GM12878 (cell line): ENCODE measurements around the gene CCDC9B.

Experiments
- CHD4 ChIP-seq: fragments of 200-600 bp; sonication (generic); IDR thresholded peaks from 2 replicates; pipeline ENCODE4 v1.6.1; 2016; ENCODE audit warnings: mild to moderate bottlenecking
- MAX ChIP-seq: IDR thresholded peaks from 2 replicates; pipeline ENCODE4 v1.6.1; 2012; ENCODE audit warnings: low read depth, low read length, improper control_type of control experiment
- ZNF592 ChIP-seq: fragments of 450-650 bp; IDR thresholded peaks from 2 replicates; pipeline ENCODE4 v1.6.1; 2017; ENCODE audit warnings: mild to moderate bottlenecking, moderate library complexity

- TF ChIP-seq CHD4 (no peak), MAX (no peak), ZNF592 (no peak)
Measured at GRCh38 chr15:40329804-40330203, 10.9 kb downstream of the CCDC9B start.
